ENCODE results near the gene TSGA10.

DNA sequence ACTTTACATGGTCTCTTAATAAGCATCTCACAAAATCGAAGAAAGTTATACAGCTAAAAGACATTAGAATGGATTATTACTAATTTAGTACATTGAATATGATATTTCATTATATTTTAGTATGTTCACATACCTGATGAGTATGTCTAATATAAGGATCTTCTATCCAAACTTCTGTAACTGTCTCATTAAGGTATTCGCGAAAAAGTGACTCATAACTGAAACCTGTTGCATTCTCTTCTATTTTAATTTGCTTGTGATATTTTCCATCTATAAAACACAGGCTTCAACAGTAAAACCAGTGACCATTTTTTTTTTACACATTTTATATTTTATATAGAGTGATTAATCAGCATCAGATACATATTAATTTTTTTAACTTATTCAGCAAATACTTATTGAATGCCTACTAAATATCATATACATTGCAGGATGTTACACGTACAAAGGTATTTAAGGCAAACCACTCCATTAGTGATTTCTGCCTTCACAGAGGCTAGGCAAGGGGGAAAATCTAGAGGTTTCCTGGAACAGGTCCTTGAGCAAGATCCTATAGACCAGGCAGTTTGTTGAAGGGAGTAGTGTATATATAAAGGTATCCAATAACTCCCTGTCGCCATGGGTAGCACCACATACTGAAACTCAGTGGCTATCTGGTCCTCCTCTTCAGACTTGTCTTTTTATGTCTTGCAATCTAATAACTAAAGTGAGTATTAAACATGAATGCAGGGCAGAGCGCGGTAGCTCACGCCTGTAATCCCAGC, 16.8 kb upstream of the TSGA10 start:
- TF ChIP-seq ZFP30 (CRISPR knock-in tag; IDR thresholded peaks at IDR 0.05) = no peak
- no peak for TF ChIP-seq PATZ1 (CRISPR knock-in tag; IDR thresholded peaks at IDR 0.05; ENCODE audit: borderline replicate concordance)
- no peak for TF ChIP-seq TOX (CRISPR knock-in tag; IDR thresholded peaks at IDR 0.05; ENCODE audit: borderline replicate concordance)
- TF ChIP-seq PPARA (CRISPR knock-in tag; IDR thresholded peaks at IDR 0.05; ENCODE audit: borderline replicate concordance) = no peak
- no peak for TF ChIP-seq TCF4 (CRISPR knock-in tag; IDR thresholded peaks at IDR 0.05; ENCODE audit: borderline replicate concordance)
- TF ChIP-seq CSRNP3 (CRISPR knock-in tag; IDR thresholded peaks at IDR 0.05) = no peak
- no peak for TF ChIP-seq TSHZ2 (CRISPR knock-in tag; IDR thresholded peaks at IDR 0.05)
- TF ChIP-seq CREB5 (CRISPR knock-in tag; IDR thresholded peaks at IDR 0.05; ENCODE audit: low read depth) = no peak
- TF ChIP-seq ARNTL (CRISPR knock-in tag; IDR thresholded peaks at IDR 0.05; ENCODE audit: borderline replicate concordance, low read depth) = no peak
- TF ChIP-seq, protein P1, sequence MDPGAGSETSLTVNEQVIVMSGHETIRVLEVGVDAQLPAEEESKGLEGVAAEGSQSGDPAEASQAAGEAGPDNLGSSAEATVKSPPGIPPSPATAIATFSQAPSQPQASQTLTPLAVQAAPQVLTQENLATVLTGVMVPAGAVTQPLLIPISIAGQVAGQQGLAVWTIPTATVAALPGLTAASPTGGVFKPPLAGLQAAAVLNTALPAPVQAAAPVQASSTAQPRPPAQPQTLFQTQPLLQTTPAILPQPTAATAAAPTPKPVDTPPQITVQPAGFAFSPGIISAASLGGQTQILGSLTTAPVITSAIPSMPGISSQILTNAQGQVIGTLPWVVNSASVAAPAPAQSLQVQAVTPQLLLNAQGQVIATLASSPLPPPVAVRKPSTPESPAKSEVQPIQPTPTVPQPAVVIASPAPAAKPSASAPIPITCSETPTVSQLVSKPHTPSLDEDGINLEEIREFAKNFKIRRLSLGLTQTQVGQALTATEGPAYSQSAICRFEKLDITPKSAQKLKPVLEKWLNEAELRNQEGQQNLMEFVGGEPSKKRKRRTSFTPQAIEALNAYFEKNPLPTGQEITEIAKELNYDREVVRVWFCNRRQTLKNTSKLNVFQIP (CRISPR knock-in tag; IDR thresholded peaks at IDR 0.05; ENCODE audit: borderline replicate concordance, low read depth) = no peak

Measured in SK-N-SH treated with all-trans-retinoic acid at 6 μM for 48 hours (cell line).